Muscle layer of colon (tissue), 2 donors: ENCODE data around the gene USP8.
"Not testable (repeated sequence)": the region's sequence is repeated elsewhere in the genome, so short reads cannot be mapped to it uniquely, and the experiment has no call there.

Experiments
- H3K27ac ChIP-seq: one replicate; pipeline ENCODE4 v1.7.0; 2013; ENCODE audit warnings: low read depth, mild to moderate bottlenecking, low read length, moderate library complexity
- H3K27me3 ChIP-seq, 2 donors: one replicate each; pipeline ENCODE4 v1.7.0; 2013; ENCODE audit warnings: low read length in 2 of 2, mild to moderate bottlenecking in 2 of 2; ENCODE audit not compliant: insufficient read depth in 2 of 2, control insufficient read depth in 1 of 2
- H3K36me3 ChIP-seq: one replicate; pipeline ENCODE4 v1.7.0; 2013; ENCODE audit warnings: mild to moderate bottlenecking, low read length; ENCODE audit not compliant: insufficient read depth
- H3K4me1 ChIP-seq: one replicate; pipeline ENCODE4 v1.7.0; 2013; ENCODE audit warnings: mild to moderate bottlenecking, low read length; ENCODE audit not compliant: insufficient read depth
- H3K4me3 ChIP-seq, 2 donors: one replicate each; pipeline ENCODE4 v1.7.0; 2013; ENCODE audit warnings: low read length in 2 of 2, low read depth in 1 of 2, mild to moderate bottlenecking in 1 of 2, moderate library complexity in 1 of 2
- H3K9ac ChIP-seq: one replicate; pipeline ENCODE4 v1.7.0; 2013; ENCODE audit warnings: low read length
- H3K9me3 ChIP-seq: one replicate; pipeline ENCODE4 v1.7.0; 2013; ENCODE audit warnings: mild to moderate bottlenecking, low read length
- donor health status: abdominal sarcoma.
- donor health status: Adenocarcinoma of cecum.

Gene USP8

GRCh38 chr15:50458348-50459112 is 34.3 kb downstream of the USP8 start:
- Histone ChIP-seq H3K4me3 (no peak overlapping the region), H3K9ac (no peak overlapping the region), H3K27me3 (no peaks in the 10 kb centered on the region), H3K36me3 (peaks cover 16% of the 10 kb centered on the region), H3K4me1 (no peaks in the 10 kb centered on the region), H3K9me3 (no peaks in the 10 kb centered on the region), H3K27ac (no peak overlapping the region)

- Histone ChIP-seq H3K4me1 (no peaks in the 10 kb centered on the region), H3K4me3 (no peak overlapping the region), H3K36me3 (peaks cover 7% of the 10 kb centered on the region), H3K27ac (no peak overlapping the region), H3K9me3 (no peaks in the 10 kb centered on the region), H3K9ac (no peak overlapping the region), H3K27me3 (no peaks in the 10 kb centered on the region)
Measured at GRCh38 chr15:50463423-50464358, 39.5 kb downstream of the USP8 start.

GRCh38 chr15:50471072-50471471 is 46.9 kb downstream of the USP8 start:
- H3K9ac ChIP-seq: no peak overlapping the region
- H3K9me3 ChIP-seq: no peaks in the 10 kb centered on the region
- H3K36me3 ChIP-seq: peaks cover 16% of the 10 kb centered on the region
- H3K4me3 ChIP-seq: no peak overlapping the region
- H3K27me3 ChIP-seq: no peaks in the 10 kb centered on the region
- no peaks in the 10 kb centered on the region for H3K4me1 ChIP-seq
- H3K27ac ChIP-seq: no peak overlapping the region

GRCh38 chr15:50476143-50476542 is 51.9 kb downstream of the USP8 start:
- no peaks in the 10 kb centered on the region for H3K4me1 ChIP-seq
- no peak overlapping the region for H3K9ac ChIP-seq
- no peaks in the 10 kb centered on the region for H3K9me3 ChIP-seq
- H3K27ac ChIP-seq: no peak overlapping the region
- H3K36me3 ChIP-seq: peaks cover 39% of the 10 kb centered on the region
- no peak overlapping the region for H3K4me3 ChIP-seq
- H3K27me3 ChIP-seq: no peaks in the 10 kb centered on the region

- Histone ChIP-seq H3K27me3 (no peaks in the 10 kb centered on the region), H3K9ac (no peak overlapping the region), H3K27ac (no peak overlapping the region), H3K36me3 (peaks cover 27% of the 10 kb centered on the region), H3K4me1 (no peaks in the 10 kb centered on the region), H3K4me3 (no peak overlapping the region), H3K9me3 (no peaks in the 10 kb centered on the region)
Measured at GRCh38 chr15:50484781-50485180, 60.6 kb downstream of the USP8 start.

- Histone ChIP-seq H3K4me3 (no peak overlapping the region), H3K9me3 (no peaks in the 10 kb centered on the region), H3K4me1 (no peaks in the 10 kb centered on the region), H3K27ac (no peak overlapping the region), H3K9ac (no peak overlapping the region), H3K36me3 (peaks cover 32% of the 10 kb centered on the region), H3K27me3 (no peaks in the 10 kb centered on the region)
Measured at GRCh38 chr15:50485389-50485788, 61.2 kb downstream of the USP8 start.

- no peak overlapping the region for H3K4me3 ChIP-seq
- H3K27me3 ChIP-seq: no peaks in the 10 kb centered on the region
- H3K4me1 ChIP-seq: no peaks in the 10 kb centered on the region
- H3K9ac ChIP-seq: no peak overlapping the region
- no peak overlapping the region for H3K27ac ChIP-seq
- H3K9me3 ChIP-seq: no peaks in the 10 kb centered on the region
- peaks cover 32% of the 10 kb centered on the region for H3K36me3 ChIP-seq
Measured at GRCh38 chr15:50487287-50487686, 63.1 kb downstream of the USP8 start.

GRCh38 chr15:50493625-50494024 is 69.4 kb downstream of the USP8 start:
- H3K27me3 ChIP-seq: no peaks in the 10 kb centered on the region
- no peaks in the 10 kb centered on the region for H3K4me1 ChIP-seq
- H3K4me3 ChIP-seq: no peak overlapping the region
- H3K36me3 ChIP-seq: peaks cover 64% of the 10 kb centered on the region
- no peak overlapping the region for H3K27ac ChIP-seq
- no peak overlapping the region for H3K9ac ChIP-seq
- no peaks in the 10 kb centered on the region for H3K9me3 ChIP-seq

GRCh38 chr15:50494547-50494946 is 70.3 kb downstream of the USP8 start:
- H3K9me3 ChIP-seq, H3K4me3 ChIP-seq, H3K27ac ChIP-seq, H3K9ac ChIP-seq, H3K27me3 ChIP-seq, H3K4me1 ChIP-seq: not testable (repeated sequence)
- peaks cover 73% of the 10 kb centered on the region for H3K36me3 ChIP-seq

GRCh38 chr15:50496692-50497091 is 72.5 kb downstream of the USP8 start:
- Histone ChIP-seq H3K9ac (no peak overlapping the region), H3K36me3 (peaks cover 64% of the 10 kb centered on the region), H3K27ac (no peak overlapping the region), H3K27me3 (no peaks in the 10 kb centered on the region), H3K4me3 (no peak overlapping the region), H3K4me1 (no peaks in the 10 kb centered on the region), H3K9me3 (no peaks in the 10 kb centered on the region)

- no peak overlapping the region for H3K27ac ChIP-seq
- H3K27me3 ChIP-seq: no peaks in the 10 kb centered on the region
- H3K36me3 ChIP-seq: peaks cover 42% of the 10 kb centered on the region
- H3K9me3 ChIP-seq: no peaks in the 10 kb centered on the region
- H3K4me1 ChIP-seq: no peaks in the 10 kb centered on the region
- H3K9ac ChIP-seq: no peak overlapping the region
- H3K4me3 ChIP-seq: no peak overlapping the region
Measured at GRCh38 chr15:50500352-50500751, 76.1 kb downstream of the USP8 start.
